GM21390 (cell line): ENCODE measurements around the gene GAS6.
"Not testable (repeated sequence)": the region's sequence is repeated elsewhere in the genome, so short reads cannot be mapped to it uniquely, and the experiment has no call there.

Source experiments
- ATAC-seq: cut with Tn5 transposase; IDR thresholded peaks from one replicate; pipeline ENCODE4 v1.9.1; 2021; ENCODE audit not compliant: unreplicated experiment

The GAS6 gene

GRCh38 chr13:113863524-113864272, at the start of gene GAS6:
GAS6 (minus strand) TSS chr13:113864076; CDS start chr13:113863920, 156 bp downstream.
- no peak for ATAC-seq

- ATAC-seq = not testable (repeated sequence)
Measured at GRCh38 chr13:113913408-113913807, 49.5 kb upstream of the GAS6 start.

- no peak for ATAC-seq
Measured at GRCh38 chr13:113912596-113912995, 48.7 kb upstream of the GAS6 start.

GRCh38 chr13:113907635-113908617, 44.0 kb upstream of the GAS6 start:
- no peak for ATAC-seq

GRCh38 chr13:113906571-113906970, 42.7 kb upstream of the GAS6 start:
- ATAC-seq = no peak

GRCh38 chr13:113905942-113906341, 42.1 kb upstream of the GAS6 start:
- no peak for ATAC-seq

GRCh38 chr13:113905018-113905417, 41.1 kb upstream of the GAS6 start:
- ATAC-seq = no peak

- ATAC-seq = no peak
Measured at GRCh38 chr13:113904411-113904810, 40.5 kb upstream of the GAS6 start.

- no peak for ATAC-seq
Measured at GRCh38 chr13:113903912-113904311, 40.0 kb upstream of the GAS6 start.

- no peak for ATAC-seq
Measured at GRCh38 chr13:113902986-113903775, 39.3 kb upstream of the GAS6 start.

GRCh38 chr13:113902481-113902880, 38.6 kb upstream of the GAS6 start:
- ATAC-seq = no peak

- no peak for ATAC-seq
Measured at GRCh38 chr13:113901642-113902041, 37.8 kb upstream of the GAS6 start.

- no peak for ATAC-seq
Measured at GRCh38 chr13:113901231-113901630, 37.4 kb upstream of the GAS6 start.

- ATAC-seq = no peak
Measured at GRCh38 chr13:113900646-113901045, 36.8 kb upstream of the GAS6 start.

GRCh38 chr13:113898391-113898790, 34.5 kb upstream of the GAS6 start:
- ATAC-seq = no peak

GRCh38 chr13:113897966-113898365, 34.1 kb upstream of the GAS6 start:
- no peak for ATAC-seq

GRCh38 chr13:113897161-113897560, 33.3 kb upstream of the GAS6 start:
- no peak for ATAC-seq

- ATAC-seq = no peak
Measured at GRCh38 chr13:113895436-113895835, 31.6 kb upstream of the GAS6 start.

- no peak for ATAC-seq
Measured at GRCh38 chr13:113890774-113891480, 27.1 kb upstream of the GAS6 start.

GRCh38 chr13:113889467-113889866, 25.6 kb upstream of the GAS6 start:
- no peak for ATAC-seq
